Activated T-helper 1 cell treated with Interleukin-2 at 50 U/mL for 16 hours (primary cell): ENCODE measurements around the gene ATIC.

ENCODE experiments used
- DNase-seq: peaks from one replicate; pipeline ENCODE4 v3.0.0-alpha.2; 2020; ENCODE audit warnings: low read depth

The ATIC gene

DNA sequence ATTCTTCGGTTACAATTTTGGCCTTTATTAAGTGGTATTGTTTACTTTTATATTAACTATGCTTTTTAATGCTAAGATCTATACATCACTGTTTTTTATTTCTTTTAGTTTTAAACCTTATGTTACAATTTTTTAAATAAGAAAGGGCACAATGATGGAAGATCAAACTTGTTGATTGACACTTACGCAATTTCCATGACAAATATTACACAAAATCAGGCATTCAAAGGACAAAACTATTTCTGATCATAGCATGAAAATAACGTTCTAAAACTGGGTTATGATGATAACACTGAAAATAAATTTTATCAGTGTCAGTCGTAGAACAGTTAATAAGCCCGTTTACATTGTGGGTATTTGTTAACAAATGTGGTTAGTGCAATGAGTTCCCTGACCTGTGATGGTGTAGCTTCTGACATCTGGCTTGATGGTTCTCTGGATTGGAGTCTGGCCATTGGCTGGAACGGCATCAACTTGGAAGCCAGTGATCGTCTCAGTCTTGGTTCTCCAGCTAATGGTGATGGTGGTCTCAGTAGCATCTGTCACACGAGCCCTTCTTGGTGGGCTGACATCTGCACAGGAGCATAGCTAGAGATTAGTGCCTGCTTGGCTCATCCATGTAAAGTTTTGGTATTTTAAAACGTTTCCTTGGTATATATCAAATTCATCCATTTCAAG is 64.4 kb downstream of the ATIC start:
- DNase-seq: no peak

DNA sequence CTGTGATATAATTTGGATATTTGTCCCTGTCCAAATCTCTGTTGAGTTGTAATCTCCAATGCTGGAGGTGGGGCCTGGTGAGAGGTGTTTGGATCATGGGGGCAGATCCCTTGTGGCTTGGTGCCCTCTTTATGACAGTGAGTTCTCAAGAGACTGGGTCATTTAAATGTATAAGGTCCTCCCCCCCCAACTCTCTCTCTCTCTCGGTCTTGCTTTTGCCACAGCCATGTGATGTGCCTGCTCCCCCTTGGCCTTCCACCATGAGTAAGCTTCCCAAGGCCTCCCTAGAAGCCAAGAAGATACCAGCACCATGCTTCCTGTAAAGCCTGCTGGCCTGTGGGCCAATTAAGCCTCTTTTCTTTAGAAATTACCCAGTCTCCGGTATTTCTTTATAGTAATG is 65.4 kb downstream of the ATIC start:
- DNase-seq: no peak

DNA sequence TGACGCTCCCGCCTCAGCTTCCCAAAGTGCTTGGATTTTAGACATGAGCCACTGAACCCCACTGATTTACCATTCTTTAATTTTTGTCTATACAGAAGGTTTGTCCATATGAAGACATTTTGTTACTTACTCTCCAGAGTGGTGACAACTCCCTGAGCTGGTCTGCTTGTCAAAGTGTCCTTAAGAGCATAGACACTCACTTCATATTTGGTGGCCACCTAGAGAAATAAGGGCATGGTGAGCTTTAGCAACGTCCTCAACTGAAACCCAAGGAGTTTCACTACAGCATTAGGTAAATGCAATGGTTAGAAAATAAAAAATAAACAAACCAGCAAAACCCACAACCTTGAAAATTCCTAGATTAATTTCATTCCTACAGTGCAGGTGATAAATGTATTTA is 66.2 kb downstream of the ATIC start:
- DNase-seq: no peak

DNA sequence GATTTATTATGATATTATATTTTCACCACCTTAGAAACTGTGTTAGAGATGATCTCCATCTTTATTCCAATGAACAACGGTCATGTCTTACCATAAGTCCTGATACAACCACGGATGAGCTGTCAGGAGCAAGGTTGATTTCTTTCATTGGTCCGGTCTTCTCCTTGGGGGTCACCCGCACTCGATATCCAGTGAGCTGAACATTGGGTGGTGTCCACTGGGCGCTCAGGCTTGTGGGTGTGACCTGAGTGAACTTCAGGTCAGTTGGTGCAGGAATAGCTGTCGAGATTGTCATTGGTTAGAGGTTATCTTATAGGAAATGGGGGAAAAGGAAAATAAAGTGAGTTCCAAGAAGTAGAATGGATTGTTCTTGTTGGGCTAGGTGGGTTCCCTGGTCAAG is 67.2 kb downstream of the ATIC start:
- DNase-seq: no peak

DNA sequence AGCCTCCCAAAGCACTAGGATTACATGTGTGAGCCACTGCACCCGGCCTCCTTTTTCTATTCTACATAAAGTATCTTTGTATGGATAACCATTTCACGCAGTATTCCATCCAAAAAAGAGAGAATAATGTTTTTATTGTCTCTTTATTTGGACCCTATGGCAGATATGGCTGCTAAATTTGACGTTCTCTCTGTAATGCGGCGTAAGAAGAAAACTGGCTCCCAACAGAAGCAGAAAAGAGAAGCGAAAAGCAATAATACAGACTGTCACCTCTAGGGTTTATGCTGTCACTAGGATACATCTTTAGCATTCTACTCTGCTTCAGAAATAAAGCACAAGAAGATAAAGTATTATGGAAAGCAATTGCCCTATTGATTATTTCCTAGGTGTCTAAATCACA is 68.1 kb downstream of the ATIC start:
- no peak for DNase-seq

DNA sequence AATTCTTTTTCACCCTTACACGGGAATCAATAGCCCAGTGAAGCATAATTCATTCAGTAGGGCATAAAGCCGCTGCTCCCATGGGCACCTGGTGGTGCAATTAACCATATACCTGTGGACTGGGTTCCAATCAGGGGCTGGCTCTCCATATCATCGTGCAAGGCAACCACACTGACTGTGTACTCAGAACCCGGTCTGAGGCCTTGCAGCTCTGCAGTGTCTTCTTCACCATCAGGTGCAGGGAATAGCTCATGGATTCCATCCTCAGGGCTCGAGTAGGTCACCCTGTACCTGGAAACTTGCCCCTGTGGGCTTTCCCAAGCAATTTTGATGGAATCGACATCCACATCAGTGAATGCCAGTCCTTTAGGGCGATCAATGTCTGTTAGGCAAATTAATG is 68.8 kb downstream of the ATIC start:
- no peak for DNase-seq

DNA sequence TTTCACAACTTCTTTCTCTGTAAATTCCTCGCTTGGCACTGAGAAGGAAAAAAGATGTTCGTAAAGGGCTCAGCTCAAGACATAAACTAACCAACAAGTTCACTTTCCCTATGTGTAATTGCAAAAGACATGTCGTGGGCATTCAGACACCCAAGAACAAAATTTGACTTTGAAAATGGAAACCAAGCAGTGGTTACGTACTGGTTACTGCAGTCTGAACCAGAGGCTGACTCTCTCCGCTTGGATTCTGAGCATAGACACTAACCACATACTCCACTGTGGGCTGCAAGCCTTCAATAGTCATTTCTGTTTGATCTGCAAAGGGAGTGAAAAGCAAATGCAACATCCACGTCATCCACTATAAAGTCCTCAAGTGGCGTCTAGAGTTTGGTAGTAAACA is 70.2 kb downstream of the ATIC start:
- DNase-seq: no peak

DNA sequence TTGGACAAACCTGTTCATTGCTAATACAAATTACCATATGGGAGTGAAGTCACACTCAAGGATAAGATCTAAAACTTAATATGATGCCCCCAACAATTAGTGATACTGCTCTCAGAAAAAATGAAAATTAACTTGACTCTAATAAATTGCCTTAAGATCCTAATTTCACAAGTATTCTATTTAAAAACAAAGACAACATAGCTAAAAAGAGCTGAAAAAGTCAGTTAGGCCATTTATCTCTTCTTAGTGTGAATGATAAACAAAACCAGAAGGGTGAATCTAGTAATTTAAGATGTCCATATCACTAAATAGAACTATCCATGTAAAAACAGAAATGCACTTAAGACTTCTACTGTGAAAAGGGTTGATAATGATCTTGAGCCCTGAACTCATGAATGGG is 70.6 kb downstream of the ATIC start:
- no peak for DNase-seq

DNA sequence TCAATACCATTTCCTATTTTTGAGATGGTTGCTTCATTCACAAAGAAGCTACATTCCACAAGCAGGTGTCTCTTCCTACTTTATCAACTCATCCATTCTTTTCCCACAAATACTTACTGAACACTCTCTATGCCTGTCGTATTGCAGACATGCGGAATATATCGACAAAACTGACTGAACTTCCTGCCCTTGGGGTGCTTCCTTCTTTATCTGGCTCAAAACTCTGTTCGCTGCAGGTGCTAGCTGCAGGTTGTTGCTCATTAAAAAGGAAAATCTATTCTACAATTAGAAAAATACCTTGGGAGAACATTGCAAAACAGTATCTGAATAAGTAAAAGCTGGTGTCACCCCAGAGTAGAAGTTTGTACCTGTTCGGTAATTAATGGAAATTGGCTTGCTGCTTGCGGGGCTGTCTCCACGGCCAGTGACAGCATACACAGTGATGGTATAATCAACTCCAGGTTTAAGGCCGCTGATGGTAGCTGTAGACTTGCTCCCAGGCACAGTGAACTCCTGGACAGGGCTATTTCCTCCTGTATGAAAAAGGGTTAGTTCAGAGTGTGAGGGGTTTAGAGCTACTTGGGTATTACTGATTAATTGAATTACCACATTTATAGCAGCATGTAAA is 71.9 kb downstream of the ATIC start:
- no peak for DNase-seq

DNA sequence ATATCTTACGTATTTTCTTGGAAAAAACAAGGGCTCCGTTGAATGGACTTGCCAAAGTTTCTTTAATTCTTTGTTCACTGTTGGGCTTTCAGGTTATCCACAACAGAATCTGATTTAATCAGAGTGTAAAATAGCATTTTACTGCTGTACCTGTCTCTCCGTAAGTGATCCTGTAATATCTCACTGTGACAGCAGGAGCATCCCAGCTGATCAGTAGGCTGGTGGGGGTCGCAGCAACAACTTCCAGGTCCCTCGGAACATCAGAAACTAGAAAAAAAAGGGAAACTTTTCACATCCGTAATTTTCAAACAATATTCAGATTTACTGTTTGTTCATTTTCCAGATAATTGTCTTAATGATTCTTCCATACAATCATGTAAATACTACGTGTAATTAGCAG is 72.9 kb downstream of the ATIC start:
- DNase-seq: no peak

DNA sequence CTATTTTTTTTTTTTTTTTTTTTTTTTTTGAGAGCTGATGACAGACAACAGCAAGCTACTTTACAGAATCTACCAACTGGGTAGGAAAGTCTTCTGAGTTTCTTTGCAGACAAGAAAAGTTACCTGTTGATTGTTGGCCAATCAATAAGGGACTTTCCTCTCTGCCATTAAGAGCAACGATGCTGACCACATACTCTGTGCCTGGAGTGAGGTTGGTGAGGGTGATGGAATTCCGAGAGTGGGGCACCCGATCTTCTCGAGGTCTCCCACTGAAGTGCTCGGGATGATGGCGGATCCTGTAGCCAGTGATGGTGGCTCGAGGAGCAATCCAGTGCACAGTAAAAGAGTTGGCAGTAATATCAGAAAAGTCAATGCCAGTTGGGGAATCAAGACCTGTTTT is 74.7 kb downstream of the ATIC start:
- no peak for DNase-seq

DNA sequence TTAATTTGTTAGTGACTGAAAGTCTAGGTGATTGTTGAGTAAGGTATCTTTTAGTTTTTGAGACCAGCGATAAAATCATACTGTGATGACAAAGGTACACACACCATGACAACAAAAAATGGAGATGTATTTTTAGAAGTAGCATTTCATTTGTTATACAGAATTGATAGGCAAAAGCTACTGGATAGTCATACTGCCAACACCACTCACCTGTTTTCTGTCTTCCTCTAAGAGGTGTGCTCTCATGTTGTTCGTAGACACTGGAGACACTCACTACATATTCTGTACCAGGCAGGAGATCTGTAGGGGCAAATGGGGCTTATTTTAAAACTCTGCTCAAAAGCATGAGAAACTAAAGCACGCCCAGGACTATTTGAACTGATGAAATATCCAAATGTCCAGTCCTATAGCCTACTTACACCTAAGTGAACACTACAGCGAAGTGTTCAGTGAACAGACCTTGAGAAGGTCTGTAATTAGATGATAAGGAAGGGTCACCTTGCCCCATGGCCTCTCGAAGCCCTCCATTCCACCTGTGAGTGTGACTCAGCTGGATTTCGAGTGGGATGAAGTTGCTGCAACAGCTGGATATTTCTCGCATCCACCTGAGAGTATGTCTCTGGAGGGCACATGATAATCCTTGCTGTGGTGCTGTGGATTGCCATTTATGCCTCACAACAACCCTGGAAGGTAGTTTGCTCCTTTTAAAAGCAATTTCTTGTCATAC is 76.3 kb downstream of the ATIC start:
- no peak for DNase-seq

DNA sequence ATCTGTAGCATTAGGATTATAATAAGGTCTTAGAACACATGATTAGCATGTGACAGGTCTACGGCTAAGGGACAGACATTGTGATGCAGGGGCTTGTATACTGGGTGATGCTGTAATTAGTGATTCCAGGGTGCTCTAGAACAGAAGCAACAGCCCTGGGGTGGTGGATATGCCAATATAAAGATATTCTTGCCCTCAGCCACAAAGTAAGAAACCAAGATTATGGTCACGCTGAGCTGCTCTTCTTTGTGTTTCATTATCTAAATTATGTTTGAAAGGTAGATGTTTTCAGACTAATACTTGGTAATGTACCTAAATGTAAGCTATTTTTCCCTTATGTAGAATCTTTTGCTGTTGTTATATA is 78.7 kb downstream of the ATIC start:
- no peak for DNase-seq

DNA sequence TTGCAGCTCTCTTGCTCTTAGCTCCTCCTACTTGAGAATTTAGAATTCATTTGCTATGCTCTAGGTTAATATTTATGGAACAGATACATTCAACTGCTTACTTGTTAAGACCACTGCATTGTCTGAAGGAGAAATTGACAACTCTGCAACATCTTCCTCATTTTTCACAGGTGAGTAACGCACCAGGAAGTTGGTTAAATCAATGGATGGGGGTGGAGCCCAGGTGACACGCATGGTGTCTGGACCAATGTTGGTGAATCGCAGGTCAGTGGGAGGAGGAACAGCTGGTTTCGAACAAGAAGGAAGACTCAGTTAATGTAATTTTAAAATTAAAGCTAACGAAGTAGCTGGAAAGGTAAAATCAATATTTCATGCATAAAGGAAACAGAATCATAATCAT is 79.7 kb downstream of the ATIC start:
- no peak for DNase-seq

DNA sequence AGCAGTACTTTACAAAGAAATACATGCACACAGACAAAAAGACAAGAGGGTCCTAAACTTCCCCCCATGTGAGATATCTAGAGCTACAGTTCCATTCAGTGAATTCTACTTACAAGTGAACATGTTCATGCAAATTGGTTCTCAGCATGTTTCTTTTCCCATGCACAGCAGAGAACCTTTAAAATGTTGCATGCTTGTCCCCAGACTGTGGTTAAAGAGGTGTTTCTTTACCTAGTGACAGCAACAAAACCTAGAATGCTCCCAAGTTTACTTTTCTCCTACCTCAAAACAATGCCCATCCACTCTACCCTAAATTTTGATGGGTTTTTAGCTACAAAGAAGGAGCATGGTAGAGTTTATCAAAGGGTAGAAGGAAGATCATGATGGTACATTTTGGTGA is 80.3 kb downstream of the ATIC start:
- no peak for DNase-seq

DNA sequence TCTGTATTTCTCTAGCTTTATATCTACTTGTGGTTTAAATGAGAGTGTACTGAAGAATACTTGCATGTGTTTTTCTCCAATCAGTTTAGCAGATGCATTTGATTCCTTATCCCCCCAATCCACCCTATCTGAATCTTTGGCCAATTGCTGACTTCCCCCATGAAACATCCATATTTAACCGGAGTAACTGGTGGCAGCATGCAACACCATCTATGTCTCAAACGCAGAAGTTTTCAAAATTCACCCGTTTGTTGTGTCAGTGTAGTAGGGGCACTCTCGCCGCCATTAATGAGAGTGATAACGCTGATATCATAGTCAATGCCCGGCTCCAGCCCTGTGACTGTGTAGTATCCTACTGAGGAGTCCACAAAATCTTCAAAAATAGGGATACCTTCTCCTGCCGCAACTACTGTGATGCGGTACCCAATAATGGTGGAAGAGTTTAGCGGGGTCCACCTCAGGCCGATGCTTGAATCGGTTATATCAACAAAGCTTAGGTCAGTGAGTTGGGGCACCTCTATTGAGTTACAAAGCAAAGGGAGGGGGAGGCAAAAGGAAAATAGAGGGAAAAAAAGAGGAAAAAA is 80.9 kb downstream of the ATIC start:
- DNase-seq: no peak

DNA sequence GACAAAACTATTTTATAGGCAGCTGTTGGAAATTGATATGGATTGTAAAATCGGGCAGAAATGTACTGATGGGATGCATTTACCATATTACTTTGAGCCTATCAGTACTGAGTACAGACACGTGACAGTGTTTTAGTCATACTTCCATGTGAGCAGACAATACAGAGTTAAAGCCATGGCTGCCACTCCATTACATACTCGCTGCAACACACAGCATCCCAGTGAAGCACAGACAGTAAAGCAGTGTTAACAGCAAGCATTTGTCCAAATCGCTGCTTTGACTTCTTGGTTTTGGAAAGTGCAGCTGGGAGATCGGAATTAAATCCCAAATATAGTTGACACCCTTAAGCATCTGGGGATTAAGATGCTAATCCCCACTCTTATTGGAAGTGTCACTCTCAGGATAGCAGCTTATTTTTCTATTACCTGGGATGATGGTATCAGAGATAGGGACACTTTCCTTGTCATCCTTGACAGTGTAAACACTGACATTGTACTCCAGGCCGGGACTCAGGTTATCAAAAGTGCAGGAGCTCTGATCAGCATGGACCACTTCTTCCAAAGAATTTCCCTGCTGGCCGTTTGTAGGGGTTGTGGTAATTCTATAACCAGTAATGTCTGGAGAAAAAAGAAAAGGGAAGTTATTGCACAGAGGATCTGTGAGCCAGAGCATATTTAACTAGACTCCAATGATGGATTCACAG is 82.4 kb downstream of the ATIC start:
- no peak for DNase-seq

DNA sequence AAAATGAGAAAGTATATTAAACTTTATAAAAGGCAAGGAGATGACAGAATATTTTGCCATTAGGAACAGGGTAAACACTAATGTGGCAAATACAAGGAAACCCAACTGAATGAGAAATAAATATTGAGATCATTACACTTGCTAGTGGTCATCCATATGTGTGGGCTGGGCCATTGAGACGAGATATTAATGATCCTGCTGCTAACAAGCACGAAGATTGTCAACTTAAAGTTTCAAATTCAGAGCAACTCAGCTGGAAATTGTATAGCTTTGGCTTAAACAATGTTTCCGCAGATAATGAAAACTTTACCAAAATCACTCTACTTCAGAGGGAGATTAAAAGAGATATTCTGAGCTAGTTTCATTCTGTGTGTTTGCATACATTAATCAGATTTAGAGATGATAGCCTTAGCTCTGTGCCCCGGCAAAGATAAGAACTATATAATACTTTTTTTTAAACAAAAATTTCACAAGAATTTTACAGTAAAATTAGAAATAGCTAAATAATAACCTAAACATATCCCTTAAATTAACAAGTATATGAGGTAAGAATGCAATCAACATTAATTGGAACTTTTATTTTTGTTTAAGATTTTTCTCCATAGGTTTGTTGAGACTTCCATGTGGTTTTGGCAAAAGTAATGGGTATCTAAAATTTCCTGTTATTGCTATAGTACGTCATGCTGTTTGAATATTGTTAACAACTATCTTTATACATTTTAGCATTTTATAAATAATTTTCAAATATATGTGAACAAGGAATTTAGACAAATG is 84.0 kb downstream of the ATIC start:
- no peak for DNase-seq

DNA sequence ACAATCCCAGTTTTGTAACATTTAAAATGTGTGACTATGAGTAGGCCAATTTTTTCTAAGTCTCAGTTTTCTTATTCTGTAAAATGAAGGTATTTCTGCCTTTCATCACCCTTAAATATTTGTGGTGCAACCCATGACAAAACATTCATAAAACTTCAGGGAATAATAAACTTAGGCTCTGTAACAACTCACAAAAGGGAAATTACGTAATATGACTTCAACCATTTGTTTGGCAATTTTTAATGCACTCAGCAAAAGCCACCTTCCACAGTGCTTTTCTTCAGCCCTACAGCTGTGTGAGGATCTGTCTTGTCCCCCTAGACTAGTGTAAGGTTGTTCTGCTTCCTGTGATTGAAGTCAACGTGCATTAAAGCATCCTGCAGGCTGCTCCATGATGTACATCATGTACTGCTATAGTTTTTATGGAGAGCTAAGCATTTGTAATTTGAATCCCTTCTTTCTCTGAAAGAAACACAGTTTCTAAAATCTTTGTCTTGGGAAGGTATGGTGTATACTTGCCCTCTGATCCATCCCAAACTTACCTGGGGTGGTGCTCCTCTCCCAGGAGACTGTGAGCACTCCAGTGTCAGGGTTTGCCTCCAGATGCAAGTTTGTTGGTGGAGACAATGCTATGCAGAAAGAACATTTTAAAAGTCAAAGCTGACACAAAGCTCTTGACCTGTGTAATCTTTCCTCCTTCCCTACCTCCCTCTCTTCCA is 84.9 kb downstream of the ATIC start:
- DNase-seq: no peak

DNA sequence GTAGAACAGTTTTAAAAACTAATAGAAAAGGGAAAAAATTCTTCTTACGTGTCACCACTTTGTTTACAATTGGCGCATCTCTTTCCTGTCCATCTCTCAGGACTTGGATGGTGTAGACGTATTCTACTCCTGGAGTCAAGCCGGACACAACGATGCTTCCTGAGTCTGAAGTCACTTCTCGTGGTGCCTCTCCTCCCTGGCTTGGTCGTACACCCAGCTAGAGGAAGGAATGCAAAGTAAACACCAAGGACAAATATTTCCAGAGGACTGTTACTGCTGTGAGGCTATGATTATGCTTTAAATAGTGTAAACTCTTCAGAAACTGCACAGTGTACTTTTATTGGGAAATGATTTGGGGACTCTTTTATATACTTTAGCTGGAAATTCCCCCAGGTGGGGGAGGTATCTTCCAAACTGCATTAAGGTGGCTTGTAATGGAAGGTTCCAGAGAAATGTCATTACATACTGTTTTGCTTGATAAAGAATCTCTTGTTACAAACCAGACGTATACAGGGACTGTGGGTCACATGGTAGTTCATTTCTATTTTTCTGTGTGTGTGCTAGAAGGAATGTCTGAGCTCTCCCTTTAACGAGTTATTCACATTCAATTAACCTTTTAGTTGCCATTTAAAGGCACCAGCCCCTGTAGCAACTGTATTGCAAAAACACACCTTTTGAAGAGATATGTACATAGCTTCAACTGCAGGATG is 85.9 kb downstream of the ATIC start:
- DNase-seq: no peak
